Gastrocnemius medialis (tissue), 4 donors: ENCODE measurements around the gene VTCN1.

Experiments
- CTCF ChIP-seq, 5 experiments: fragments of 450-650 bp in 3 of 5; fragments of 200-600 bp in 2 of 5; sonication (generic) in 2 of 5; IDR thresholded peaks in 4 of 5; conservative IDR thresholded peaks in 1 of 5; 1 replicate in 4 of 5; 2 replicates in 1 of 5; pipeline ENCODE4 v1.5.1; 2016 to 2019; ENCODE audit warnings: antibody characterized with exemption in 5 of 5, mild to moderate bottlenecking in 3 of 5, moderate library complexity in 3 of 5
- POLR2A ChIP-seq, 2 donors: fragments of 450-650 bp; IDR thresholded peaks; one replicate each; pipeline ENCODE4 v1.6.1; 2017; ENCODE audit warnings: antibody characterized with exemption in 2 of 2, mild to moderate bottlenecking in 2 of 2, moderate library complexity in 2 of 2

- TF ChIP-seq POLR2A (IDR thresholded peaks at IDR 0.05) = no peak
- TF ChIP-seq CTCF (IDR thresholded peaks at IDR 0.05 in 4 of 5, conservative IDR thresholded peaks at IDR 0.05 in 1 of 5) = no peak
Measured at GRCh38 chr1:117181630-117182041, 29.1 kb downstream of the VTCN1 start.
